Uterus (tissue), 4 donors: Measurements from ENCODE around the gene SINHCAF. TPM values are rescaled to one million over a fixed set of nuclear protein-coding genes. Genes with fewer than 3 reads are reported as not detected.

Source experiments
- DNase-seq, 2 donors: peaks; one replicate each; pipeline ENCODE4 v3.0.0-alpha.2; 2019 to 2020
- H3K27ac ChIP-seq, 2 donors: fragments of 200-600 bp; sonication (generic); 1 replicate in 1 of 2; 2 replicates in 1 of 2; pipeline ENCODE4 v1.5.1; 2016 to 2018
- H3K27me3 ChIP-seq, 2 donors: fragments of 200-600 bp; sonication (generic); one replicate each; pipeline ENCODE4 v1.5.1; 2018 to 2019; ENCODE audit warnings: control low read depth in 1 of 2
- H3K36me3 ChIP-seq, 2 donors: fragments of 200-600 bp; sonication (generic); one replicate each; pipeline ENCODE4 v1.5.1; 2019; ENCODE audit warnings: control low read depth in 1 of 2
- H3K4me1 ChIP-seq, 2 donors: fragments of 200-600 bp; sonication (generic); one replicate each; pipeline ENCODE4 v1.5.1; 2018 to 2019; ENCODE audit warnings: control low read depth in 1 of 2
- H3K4me3 ChIP-seq, 2 donors: fragments of 200-600 bp; sonication (generic); 1 replicate in 1 of 2; 2 replicates in 1 of 2; pipeline ENCODE4 v1.5.1; 2018 to 2019; ENCODE audit warnings: mild to moderate bottlenecking in 1 of 2
- H3K9me3 ChIP-seq, 2 donors: fragments of 200-600 bp; sonication (generic); one replicate each; pipeline ENCODE4 v1.5.1; 2019; ENCODE audit warnings: control low read depth in 1 of 2
- POLR2A ChIP-seq, 2 donors: fragments of 450-650 bp; IDR thresholded peaks; one replicate each; pipeline ENCODE4 v1.6.1; 2016; ENCODE audit warnings: antibody characterized with exemption in 2 of 2, mild to moderate bottlenecking in 1 of 2, moderate library complexity in 1 of 2
- intact Hi-C: fragments of 100-400 bp; cut with DNase I; formaldehyde crosslinking; loops from one replicate; pipeline ENCODE4 v1.15.1; 2023; ENCODE audit warnings: low total_unique reads
- total RNA-seq, 4 donors: library from RNA; depleted of rRNA in 3 of 4; stranded (reverse); fragments of >200 nt in 3 of 4; gene quantifications; one replicate each; pipeline versions ENCODE4 v1.1.0 to v1.2.4, GENCODE V29; 2014 to 2023
- TF ChIP-seq, protein P1 (sequence below), 4 experiments: fragments of 200-600 bp in 2 of 4; fragments of 450-650 bp in 2 of 4; sonication (generic) in 2 of 4; IDR thresholded peaks; one replicate each; pipeline ENCODE4 v1.5.1; 2016 to 2019; ENCODE audit warnings: antibody characterized with exemption in 4 of 4, mild to moderate bottlenecking in 2 of 4, moderate library complexity in 1 of 4
- donor health status: DM: yes; HTN: yes; CAD: no.

Gene SINHCAF
- total RNA-seq, 4 donors from 2014 or later: 26.1 to 237 (median 109) TPM

DNA sequence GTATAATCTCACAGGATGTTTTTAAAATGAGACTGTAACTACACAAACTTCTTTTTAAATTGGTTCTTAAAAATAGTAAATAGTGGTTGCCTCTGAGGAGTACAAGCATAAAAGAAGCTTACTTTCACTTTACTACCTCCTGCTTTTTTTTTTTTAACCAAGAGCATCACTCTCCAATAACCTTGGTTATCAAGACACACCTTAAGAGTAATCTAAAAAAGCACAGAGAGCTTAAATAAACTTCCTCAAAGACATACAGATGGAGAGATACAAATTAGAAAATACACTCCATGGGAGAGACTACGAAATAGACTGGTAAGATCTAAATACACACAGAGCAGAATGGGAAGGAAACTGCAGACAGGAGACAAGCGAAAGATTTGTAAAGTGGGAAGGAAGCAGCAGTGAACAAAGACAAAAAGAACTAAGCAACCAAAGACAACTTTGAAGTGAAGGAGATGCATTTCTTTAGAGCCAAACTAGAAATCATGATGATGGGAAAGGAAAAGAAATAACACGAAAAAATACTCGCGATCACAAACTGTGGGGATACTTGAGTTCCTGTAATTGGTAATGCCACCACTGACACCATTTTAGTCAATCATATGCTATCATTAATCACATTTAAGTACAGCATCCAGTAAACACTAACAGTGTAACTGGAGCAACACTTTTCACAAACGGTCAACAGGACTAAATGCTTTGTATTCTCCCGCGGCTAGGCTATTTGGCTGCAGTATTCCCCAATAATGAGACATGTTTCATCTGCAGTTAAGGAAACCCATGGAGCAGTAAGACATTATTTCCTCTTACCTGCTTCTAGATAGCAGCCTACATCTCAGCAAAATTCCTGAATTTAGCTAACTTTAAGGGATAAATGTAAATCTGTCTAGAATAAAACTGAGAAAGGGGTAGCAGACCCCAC lies 8.2 kb downstream of the SINHCAF start:
- Histone ChIP-seq H3K36me3 (no peaks in the 10 kb centered on the region), H3K9me3 (no peaks in the 10 kb centered on the region), H3K4me3 (peak overlapping the region; percentile 1 to 18), H3K27me3 (no peaks in the 10 kb centered on the region), H3K4me1 (peaks cover 0 to 19% of the 10 kb centered on the region in 2 donors), H3K27ac (peak overlapping the region; percentile 54 to 97)
- DNase-seq: no peak
- intact Hi-C loops: no loop called here
- TF ChIP-seq, protein P1, sequence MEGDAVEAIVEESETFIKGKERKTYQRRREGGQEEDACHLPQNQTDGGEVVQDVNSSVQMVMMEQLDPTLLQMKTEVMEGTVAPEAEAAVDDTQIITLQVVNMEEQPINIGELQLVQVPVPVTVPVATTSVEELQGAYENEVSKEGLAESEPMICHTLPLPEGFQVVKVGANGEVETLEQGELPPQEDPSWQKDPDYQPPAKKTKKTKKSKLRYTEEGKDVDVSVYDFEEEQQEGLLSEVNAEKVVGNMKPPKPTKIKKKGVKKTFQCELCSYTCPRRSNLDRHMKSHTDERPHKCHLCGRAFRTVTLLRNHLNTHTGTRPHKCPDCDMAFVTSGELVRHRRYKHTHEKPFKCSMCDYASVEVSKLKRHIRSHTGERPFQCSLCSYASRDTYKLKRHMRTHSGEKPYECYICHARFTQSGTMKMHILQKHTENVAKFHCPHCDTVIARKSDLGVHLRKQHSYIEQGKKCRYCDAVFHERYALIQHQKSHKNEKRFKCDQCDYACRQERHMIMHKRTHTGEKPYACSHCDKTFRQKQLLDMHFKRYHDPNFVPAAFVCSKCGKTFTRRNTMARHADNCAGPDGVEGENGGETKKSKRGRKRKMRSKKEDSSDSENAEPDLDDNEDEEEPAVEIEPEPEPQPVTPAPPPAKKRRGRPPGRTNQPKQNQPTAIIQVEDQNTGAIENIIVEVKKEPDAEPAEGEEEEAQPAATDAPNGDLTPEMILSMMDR (IDR thresholded peaks at IDR 0.05): no peak
- TF ChIP-seq POLR2A (IDR thresholded peaks at IDR 0.05): no peak

GRCh38 chr12:31316891-31317290 lies 9.1 kb downstream of the SINHCAF start:
- no peaks in the 10 kb centered on the region for H3K9me3 ChIP-seq
- H3K27me3 ChIP-seq: no peaks in the 10 kb centered on the region
- H3K36me3 ChIP-seq: no peaks in the 10 kb centered on the region
- peaks cover 0 to 19% of the 10 kb centered on the region in 2 donors for H3K4me1 ChIP-seq
- no peak for DNase-seq
- TF ChIP-seq, protein P1 (IDR thresholded peaks at IDR 0.05): no peak
- TF ChIP-seq POLR2A (IDR thresholded peaks at IDR 0.05): no peak
- intact Hi-C loops: no loop called here
- peak overlapping the region in 1 of 2 donors; percentile 18 for H3K4me3 ChIP-seq
- H3K27ac ChIP-seq: peak overlapping the region; percentile 54 to 97

GRCh38 chr12:31315784-31316465 lies 10.0 kb downstream of the SINHCAF start:
- Histone ChIP-seq H3K27me3 (no peaks in the 10 kb centered on the region), H3K4me1 (peaks cover 0 to 19% of the 10 kb centered on the region in 2 donors), H3K36me3 (no peaks in the 10 kb centered on the region), H3K9me3 (no peaks in the 10 kb centered on the region), H3K4me3 (no peak overlapping the region), H3K27ac (peak overlapping the region; percentile 54 to 97)
- intact Hi-C loops: no loop called here
- no peak for DNase-seq
- TF ChIP-seq, protein P1 (IDR thresholded peaks at IDR 0.05): no peak
- no peak for TF ChIP-seq POLR2A (IDR thresholded peaks at IDR 0.05)

- no peaks in the 10 kb centered on the region for H3K36me3 ChIP-seq
Observed at GRCh38 chr12:31315044-31315715, 10.8 kb downstream of the SINHCAF start.

More at GRCh38 chr12:31315044-31315715, 10.8 kb downstream of the SINHCAF start:
- Histone ChIP-seq H3K4me1 (peaks cover 0 to 19% of the 10 kb centered on the region in 2 donors), H3K4me3 (no peak overlapping the region), H3K27me3 (no peaks in the 10 kb centered on the region), H3K27ac (peak overlapping the region; percentile 49 to 54), H3K9me3 (no peaks in the 10 kb centered on the region)
- TF ChIP-seq, protein P1 (IDR thresholded peaks at IDR 0.05): no peak
- no peak for TF ChIP-seq POLR2A (IDR thresholded peaks at IDR 0.05)
- intact Hi-C loops: no loop called here
- no peak for DNase-seq
